GM19240 (cell line): ENCODE results near the gene INSIG2.

Experiments used
- DNase-seq: peaks from one replicate; pipeline ENCODE4 v3.0.0; 2011; ENCODE audit warnings: low spot score; ENCODE audit not compliant: insufficient read length

The INSIG2 gene

GRCh38 chr2:118127250-118127649, 39.0 kb downstream of the INSIG2 start:
- no peak for DNase-seq

GRCh38 chr2:118128826-118129225, 40.6 kb downstream of the INSIG2 start:
- no peak for DNase-seq

GRCh38 chr2:118130385-118130784, 42.1 kb downstream of the INSIG2 start:
- no peak for DNase-seq

- DNase-seq: no peak
These were observed 43.5 kb downstream of the INSIG2 start for GRCh38 chr2:118131771-118132170.

GRCh38 chr2:118133916-118134315, 45.6 kb downstream of the INSIG2 start:
- DNase-seq: no peak

- no peak for DNase-seq
These were observed 46.4 kb downstream of the INSIG2 start for GRCh38 chr2:118134650-118135049.

GRCh38 chr2:118145207-118145606, 56.9 kb downstream of the INSIG2 start:
- DNase-seq: no peak

- DNase-seq: no peak
These were observed 57.5 kb downstream of the INSIG2 start for GRCh38 chr2:118145806-118146205.

- DNase-seq: no peak
These were observed 58.3 kb downstream of the INSIG2 start for GRCh38 chr2:118146315-118147283.

GRCh38 chr2:118148133-118148532, 59.9 kb downstream of the INSIG2 start:
- DNase-seq: no peak

- DNase-seq: no peak
These were observed 60.5 kb downstream of the INSIG2 start for GRCh38 chr2:118148809-118149208.

- DNase-seq: no peak
These were observed 62.0 kb downstream of the INSIG2 start for GRCh38 chr2:118150294-118150693.

GRCh38 chr2:118151831-118152230, 63.6 kb downstream of the INSIG2 start:
- DNase-seq: no peak

- DNase-seq: no peak
These were observed 65.2 kb downstream of the INSIG2 start for GRCh38 chr2:118153433-118153832.

- no peak for DNase-seq
These were observed 65.9 kb downstream of the INSIG2 start for GRCh38 chr2:118154176-118154575.
